Hepatocyte (in vitro differentiated cells): ENCODE results near the gene KIF3A.

ENCODE experiments used
- CTCF ChIP-seq: fragments of 200-600 bp; sonication (generic); IDR thresholded peaks from 2 replicates; pipeline ENCODE4 v1.5.1; 2016; ENCODE audit warnings: antibody characterized with exemption, mild to moderate bottlenecking; ENCODE audit not compliant: poor library complexity
- EZH2 ChIP-seq: fragments of 200-600 bp; sonication (generic); IDR thresholded peaks from 2 replicates; pipeline ENCODE4 v1.6.1; 2016; ENCODE audit warnings: antibody characterized with exemption, mild to moderate bottlenecking, borderline replicate concordance
- EZH2phosphoT487 ChIP-seq: fragments of 200-600 bp; sonication (generic); IDR thresholded peaks from one replicate; pipeline ENCODE4 v1.6.1; 2018; ENCODE audit warnings: antibody characterized with exemption, mild to moderate bottlenecking, low read depth, moderate library complexity; ENCODE audit not compliant: unreplicated experiment, severe bottlenecking

DNA sequence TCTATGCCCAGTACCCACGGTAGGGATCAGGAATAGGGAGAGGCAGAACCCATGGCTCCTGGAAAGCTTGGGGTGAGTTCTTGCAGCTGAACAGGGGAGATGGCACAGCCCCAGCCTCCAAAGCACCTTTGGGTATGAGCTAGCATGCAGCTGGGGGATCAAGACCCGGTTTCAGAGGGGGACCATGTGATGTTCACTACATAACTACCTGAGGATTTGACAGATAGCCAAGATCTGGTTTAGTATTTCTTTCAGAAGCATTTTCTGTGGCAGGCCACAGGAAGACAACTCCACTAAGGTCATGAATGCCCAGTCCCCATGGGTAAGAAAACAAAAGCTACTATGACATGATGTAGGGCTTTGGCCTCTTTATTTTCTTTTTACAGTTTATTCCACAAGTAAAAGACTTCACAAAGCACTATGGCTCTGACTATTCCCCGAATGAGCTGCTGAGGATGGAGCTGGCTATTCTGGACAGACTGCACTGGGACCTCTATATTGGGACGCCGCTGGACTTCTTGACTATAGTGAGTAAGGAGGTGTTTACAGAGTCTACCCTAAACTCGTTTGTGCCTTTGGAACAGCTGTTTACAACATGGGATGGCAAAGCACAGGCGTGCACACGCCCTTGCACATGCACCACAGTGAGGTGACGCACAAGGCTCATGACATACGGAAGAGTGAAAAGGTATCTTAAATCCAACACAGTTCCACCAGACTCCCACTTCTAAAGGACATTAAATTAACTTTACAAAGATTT lies 13.3 kb upstream of the KIF3A start:
- TF ChIP-seq CTCF (no peak), EZH2 (no peak), EZH2phosphoT487 (no peak)
